IMR-90 (cell line): ENCODE measurements around the gene PMAIP1.

Experiments
- CHD1 ChIP-seq: IDR thresholded peaks from 2 replicates; pipeline ENCODE4 v1.6.1; 2012; ENCODE audit warnings: low read depth, low read length, improper control_type of control experiment
- POLR2A ChIP-seq: IDR thresholded peaks from 2 replicates; pipeline ENCODE4 v1.6.1; 2012; ENCODE audit warnings: mild to moderate bottlenecking, low read depth, low read length
- TF ChIP-seq, protein P1 (sequence below): conservative IDR thresholded peaks from 2 replicates; pipeline ENCODE4 v1.5.1; 2012; ENCODE audit warnings: mild to moderate bottlenecking, low read depth, low read length, improper control_type of control experiment

DNA sequence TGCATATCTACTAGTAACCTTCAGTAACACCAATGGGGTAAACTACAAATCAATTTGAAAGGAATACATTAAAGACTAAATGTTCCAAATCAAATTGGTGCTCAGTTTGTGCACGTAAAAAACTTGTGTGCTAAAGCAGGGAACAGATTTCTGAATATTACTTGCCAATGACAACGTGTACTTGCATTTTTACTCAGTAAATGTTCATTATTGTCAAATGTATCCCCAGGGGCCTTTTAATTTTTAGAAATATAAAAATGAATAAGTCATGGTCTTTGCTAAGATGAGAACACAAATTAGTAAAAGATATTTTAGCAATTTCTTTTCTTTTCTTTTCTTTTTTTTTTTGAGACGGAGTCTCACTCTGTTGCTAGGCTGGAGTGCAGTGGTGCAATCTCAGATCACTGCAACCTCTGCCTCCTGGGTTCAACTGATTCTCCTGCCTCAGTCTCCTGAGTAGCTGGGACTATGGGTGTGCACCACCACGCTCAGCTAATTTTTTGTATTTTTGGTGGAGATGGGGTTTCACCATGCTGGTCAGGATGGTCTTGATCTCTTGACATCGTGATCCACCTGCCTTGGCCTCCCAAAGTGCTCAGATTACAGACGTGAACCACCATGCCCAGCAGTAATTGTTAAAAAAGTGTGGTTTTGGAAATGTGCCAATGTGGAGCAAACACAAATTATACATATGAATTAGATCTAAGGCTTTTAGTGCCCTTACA lies 52.6 kb downstream of the PMAIP1 start:
- no peak for TF ChIP-seq POLR2A
- TF ChIP-seq, protein P1, sequence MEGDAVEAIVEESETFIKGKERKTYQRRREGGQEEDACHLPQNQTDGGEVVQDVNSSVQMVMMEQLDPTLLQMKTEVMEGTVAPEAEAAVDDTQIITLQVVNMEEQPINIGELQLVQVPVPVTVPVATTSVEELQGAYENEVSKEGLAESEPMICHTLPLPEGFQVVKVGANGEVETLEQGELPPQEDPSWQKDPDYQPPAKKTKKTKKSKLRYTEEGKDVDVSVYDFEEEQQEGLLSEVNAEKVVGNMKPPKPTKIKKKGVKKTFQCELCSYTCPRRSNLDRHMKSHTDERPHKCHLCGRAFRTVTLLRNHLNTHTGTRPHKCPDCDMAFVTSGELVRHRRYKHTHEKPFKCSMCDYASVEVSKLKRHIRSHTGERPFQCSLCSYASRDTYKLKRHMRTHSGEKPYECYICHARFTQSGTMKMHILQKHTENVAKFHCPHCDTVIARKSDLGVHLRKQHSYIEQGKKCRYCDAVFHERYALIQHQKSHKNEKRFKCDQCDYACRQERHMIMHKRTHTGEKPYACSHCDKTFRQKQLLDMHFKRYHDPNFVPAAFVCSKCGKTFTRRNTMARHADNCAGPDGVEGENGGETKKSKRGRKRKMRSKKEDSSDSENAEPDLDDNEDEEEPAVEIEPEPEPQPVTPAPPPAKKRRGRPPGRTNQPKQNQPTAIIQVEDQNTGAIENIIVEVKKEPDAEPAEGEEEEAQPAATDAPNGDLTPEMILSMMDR, result no peak
- TF ChIP-seq CHD1, result no peak
